Panc1 (cell line): Measurements from ENCODE around the gene LPCAT4.

ENCODE experiments used
- POLR2AphosphoS5 ChIP-seq: IDR thresholded peaks from 2 replicates; pipeline ENCODE4 v1.6.1; 2012; ENCODE audit warnings: mild to moderate bottlenecking, low read depth, low read length, moderate library complexity
- SIN3A ChIP-seq: IDR thresholded peaks from 2 replicates; pipeline ENCODE4 v1.6.1; 2012; ENCODE audit warnings: low read depth, mild to moderate bottlenecking, low read length, moderate library complexity, borderline replicate concordance; ENCODE audit not compliant: insufficient read depth
- TCF7L2 ChIP-seq: IDR thresholded peaks from 2 replicates; pipeline ENCODE4 v1.6.1; 2011; ENCODE audit warnings: mild to moderate bottlenecking, low read depth, low read length, inconsistent platforms
- TF ChIP-seq, protein P1 (sequence below): fragments of 450-650 bp; IDR thresholded peaks from 2 replicates; pipeline ENCODE4 v1.5.1; 2017; ENCODE audit warnings: mild to moderate bottlenecking
- TF ChIP-seq, protein P2 (sequence below), 2 experiments: IDR thresholded peaks; 2 replicates each; pipeline ENCODE4 v1.6.1; 2011 to 2012; ENCODE audit warnings: low read depth in 2 of 2, control low read depth in 1 of 2, low read length in 1 of 2, mild to moderate bottlenecking in 1 of 2, moderate library complexity in 1 of 2; ENCODE audit not compliant: insufficient read depth in 1 of 2

DNA sequence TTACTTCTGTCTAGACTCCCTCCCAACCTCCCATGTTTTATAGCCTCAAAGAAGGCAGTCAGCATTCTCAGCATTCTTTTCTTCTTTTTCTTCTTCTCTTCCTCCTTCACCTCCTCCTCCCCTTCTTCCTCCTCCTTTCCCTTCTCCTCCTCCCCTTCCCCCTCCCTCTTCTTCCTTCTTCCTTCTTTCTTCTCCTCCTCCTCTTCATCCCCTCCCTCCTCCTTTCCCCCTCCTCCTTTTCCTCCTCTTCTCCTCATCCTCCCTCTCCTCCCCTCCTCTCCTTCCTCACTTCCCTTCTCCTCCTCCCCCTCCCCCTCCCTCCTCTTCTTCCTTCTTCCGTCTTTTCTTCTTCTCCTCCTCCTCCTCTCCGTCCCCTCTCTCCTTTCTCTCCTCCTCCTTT is 3.6 kb upstream of the LPCAT4 start:
- TF ChIP-seq, protein P1, sequence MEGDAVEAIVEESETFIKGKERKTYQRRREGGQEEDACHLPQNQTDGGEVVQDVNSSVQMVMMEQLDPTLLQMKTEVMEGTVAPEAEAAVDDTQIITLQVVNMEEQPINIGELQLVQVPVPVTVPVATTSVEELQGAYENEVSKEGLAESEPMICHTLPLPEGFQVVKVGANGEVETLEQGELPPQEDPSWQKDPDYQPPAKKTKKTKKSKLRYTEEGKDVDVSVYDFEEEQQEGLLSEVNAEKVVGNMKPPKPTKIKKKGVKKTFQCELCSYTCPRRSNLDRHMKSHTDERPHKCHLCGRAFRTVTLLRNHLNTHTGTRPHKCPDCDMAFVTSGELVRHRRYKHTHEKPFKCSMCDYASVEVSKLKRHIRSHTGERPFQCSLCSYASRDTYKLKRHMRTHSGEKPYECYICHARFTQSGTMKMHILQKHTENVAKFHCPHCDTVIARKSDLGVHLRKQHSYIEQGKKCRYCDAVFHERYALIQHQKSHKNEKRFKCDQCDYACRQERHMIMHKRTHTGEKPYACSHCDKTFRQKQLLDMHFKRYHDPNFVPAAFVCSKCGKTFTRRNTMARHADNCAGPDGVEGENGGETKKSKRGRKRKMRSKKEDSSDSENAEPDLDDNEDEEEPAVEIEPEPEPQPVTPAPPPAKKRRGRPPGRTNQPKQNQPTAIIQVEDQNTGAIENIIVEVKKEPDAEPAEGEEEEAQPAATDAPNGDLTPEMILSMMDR = no peak
- TF ChIP-seq POLR2AphosphoS5 (no peak), TCF7L2 (no peak), SIN3A (no peak)
- TF ChIP-seq, protein P2, sequence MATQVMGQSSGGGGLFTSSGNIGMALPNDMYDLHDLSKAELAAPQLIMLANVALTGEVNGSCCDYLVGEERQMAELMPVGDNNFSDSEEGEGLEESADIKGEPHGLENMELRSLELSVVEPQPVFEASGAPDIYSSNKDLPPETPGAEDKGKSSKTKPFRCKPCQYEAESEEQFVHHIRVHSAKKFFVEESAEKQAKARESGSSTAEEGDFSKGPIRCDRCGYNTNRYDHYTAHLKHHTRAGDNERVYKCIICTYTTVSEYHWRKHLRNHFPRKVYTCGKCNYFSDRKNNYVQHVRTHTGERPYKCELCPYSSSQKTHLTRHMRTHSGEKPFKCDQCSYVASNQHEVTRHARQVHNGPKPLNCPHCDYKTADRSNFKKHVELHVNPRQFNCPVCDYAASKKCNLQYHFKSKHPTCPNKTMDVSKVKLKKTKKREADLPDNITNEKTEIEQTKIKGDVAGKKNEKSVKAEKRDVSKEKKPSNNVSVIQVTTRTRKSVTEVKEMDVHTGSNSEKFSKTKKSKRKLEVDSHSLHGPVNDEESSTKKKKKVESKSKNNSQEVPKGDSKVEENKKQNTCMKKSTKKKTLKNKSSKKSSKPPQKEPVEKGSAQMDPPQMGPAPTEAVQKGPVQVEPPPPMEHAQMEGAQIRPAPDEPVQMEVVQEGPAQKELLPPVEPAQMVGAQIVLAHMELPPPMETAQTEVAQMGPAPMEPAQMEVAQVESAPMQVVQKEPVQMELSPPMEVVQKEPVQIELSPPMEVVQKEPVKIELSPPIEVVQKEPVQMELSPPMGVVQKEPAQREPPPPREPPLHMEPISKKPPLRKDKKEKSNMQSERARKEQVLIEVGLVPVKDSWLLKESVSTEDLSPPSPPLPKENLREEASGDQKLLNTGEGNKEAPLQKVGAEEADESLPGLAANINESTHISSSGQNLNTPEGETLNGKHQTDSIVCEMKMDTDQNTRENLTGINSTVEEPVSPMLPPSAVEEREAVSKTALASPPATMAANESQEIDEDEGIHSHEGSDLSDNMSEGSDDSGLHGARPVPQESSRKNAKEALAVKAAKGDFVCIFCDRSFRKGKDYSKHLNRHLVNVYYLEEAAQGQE (IDR thresholded peaks at IDR 0.05; ENCODE audit: insufficient read depth in 1 of 2, low read depth in 2 of 2, low read length in 1 of 2) = no peak
